Endothelial cell of umbilical vein (primary cell): ENCODE results near the gene EIF2B2.

ENCODE experiments used
- POLR2A ChIP-seq: IDR thresholded peaks from 2 replicates; pipeline ENCODE4 v1.6.1; 2012; ENCODE audit warnings: low read depth, mild to moderate bottlenecking, control low read depth, low read length
- TF ChIP-seq, protein P1 (sequence below), 2 donors: IDR thresholded peaks; 1 replicate in 1 of 2; 2 replicates in 1 of 2; pipeline ENCODE4 v1.5.1; 2011; ENCODE audit warnings: low read length in 2 of 2, mild to moderate bottlenecking in 2 of 2, moderate library complexity in 2 of 2, control low read depth in 1 of 2, inconsistent platforms in 1 of 2, low read depth in 1 of 2; ENCODE audit not compliant: insufficient read depth in 1 of 2; ENCODE audit errors: extremely low read depth in 1 of 2

GRCh38 chr14:75002392-75003249 lies at the start of gene EIF2B2:
- TF ChIP-seq, protein P1, sequence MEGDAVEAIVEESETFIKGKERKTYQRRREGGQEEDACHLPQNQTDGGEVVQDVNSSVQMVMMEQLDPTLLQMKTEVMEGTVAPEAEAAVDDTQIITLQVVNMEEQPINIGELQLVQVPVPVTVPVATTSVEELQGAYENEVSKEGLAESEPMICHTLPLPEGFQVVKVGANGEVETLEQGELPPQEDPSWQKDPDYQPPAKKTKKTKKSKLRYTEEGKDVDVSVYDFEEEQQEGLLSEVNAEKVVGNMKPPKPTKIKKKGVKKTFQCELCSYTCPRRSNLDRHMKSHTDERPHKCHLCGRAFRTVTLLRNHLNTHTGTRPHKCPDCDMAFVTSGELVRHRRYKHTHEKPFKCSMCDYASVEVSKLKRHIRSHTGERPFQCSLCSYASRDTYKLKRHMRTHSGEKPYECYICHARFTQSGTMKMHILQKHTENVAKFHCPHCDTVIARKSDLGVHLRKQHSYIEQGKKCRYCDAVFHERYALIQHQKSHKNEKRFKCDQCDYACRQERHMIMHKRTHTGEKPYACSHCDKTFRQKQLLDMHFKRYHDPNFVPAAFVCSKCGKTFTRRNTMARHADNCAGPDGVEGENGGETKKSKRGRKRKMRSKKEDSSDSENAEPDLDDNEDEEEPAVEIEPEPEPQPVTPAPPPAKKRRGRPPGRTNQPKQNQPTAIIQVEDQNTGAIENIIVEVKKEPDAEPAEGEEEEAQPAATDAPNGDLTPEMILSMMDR (IDR thresholded peaks at IDR 0.05; ENCODE audit: extremely low read depth in 1 of 2, insufficient read depth in 1 of 2, low read depth in 1 of 2, low read length in 2 of 2): no peak
- TF ChIP-seq POLR2A: peak; percentile 55
